Measurements from ENCODE around the gene EPB41L3.
A peak's percentile ranks its signal among the peaks of the same experiment; 100 is the strongest.
"Not testable (repeated sequence)": the region's sequence is repeated elsewhere in the genome, so short reads cannot be mapped to it uniquely, and the experiment has no call there.

EPB41L3 gene

GRCh38 chr18:5490753-5491480, 52.9 kb downstream of the EPB41L3 start:
- no peak for DNase-seq

- no peak for DNase-seq
Measured at GRCh38 chr18:5488844-5489243, 55.0 kb downstream of the EPB41L3 start.

GRCh38 chr18:5488044-5488443, 55.8 kb downstream of the EPB41L3 start:
- DNase-seq = not testable (repeated sequence)

GRCh38 chr18:5484526-5484925, 59.3 kb downstream of the EPB41L3 start:
- DNase-seq = no peak

GRCh38 chr18:5481621-5482020, 62.2 kb downstream of the EPB41L3 start:
- DNase-seq = no peak

GRCh38 chr18:5478261-5478660, 65.5 kb downstream of the EPB41L3 start:
- DNase-seq = no peak

- no peak for DNase-seq
Measured at GRCh38 chr18:5476961-5477800, 66.6 kb downstream of the EPB41L3 start.

GRCh38 chr18:5475267-5475666, 68.5 kb downstream of the EPB41L3 start:
- DNase-seq = no peak

- no peak for DNase-seq
Measured at GRCh38 chr18:5469340-5469739, 74.5 kb downstream of the EPB41L3 start.

GRCh38 chr18:5468394-5468793, 75.4 kb downstream of the EPB41L3 start:
- no peak for DNase-seq

- no peak for DNase-seq
Measured at GRCh38 chr18:5467671-5468070, 76.1 kb downstream of the EPB41L3 start.

- no peak for DNase-seq
Measured at GRCh38 chr18:5466256-5466655, 77.5 kb downstream of the EPB41L3 start.

- DNase-seq = no peak
Measured at GRCh38 chr18:5464251-5464650, 79.5 kb downstream of the EPB41L3 start.

- DNase-seq = no peak
Measured at GRCh38 chr18:5463831-5464230, 80.0 kb downstream of the EPB41L3 start.

- no peak for DNase-seq
Measured at GRCh38 chr18:5463390-5463789, 80.4 kb downstream of the EPB41L3 start.

- no peak for DNase-seq
Measured at GRCh38 chr18:5462227-5462626, 81.6 kb downstream of the EPB41L3 start.

GRCh38 chr18:5461041-5461440, 82.8 kb downstream of the EPB41L3 start:
- no peak for DNase-seq

- no peak for DNase-seq
Measured at GRCh38 chr18:5457462-5457957, 86.3 kb downstream of the EPB41L3 start.

GRCh38 chr18:5456577-5457461, 87.0 kb downstream of the EPB41L3 start:
- peak; percentile 13 for DNase-seq

GRCh38 chr18:5455674-5456073, 88.1 kb downstream of the EPB41L3 start:
- DNase-seq = no peak

- DNase-seq = no peak
Measured at GRCh38 chr18:5452943-5453443, 90.8 kb downstream of the EPB41L3 start.

GRCh38 chr18:5451871-5452270, 91.9 kb downstream of the EPB41L3 start:
- no peak for DNase-seq

GRCh38 chr18:5451150-5451549, 92.6 kb downstream of the EPB41L3 start:
- no peak for DNase-seq

Measured in activated CD4-positive, alpha-beta T cell treated with anti-CD3 and anti-CD28 coated beads, Interleukin-2, amount 50 U/mL, for 16 hours (primary cell).